HEK293 (cell line): ENCODE measurements around the gene SERINC3.
A peak's percentile ranks its signal among the peaks of the same experiment; 100 is the strongest.

Experiments
- KLF7 ChIP-seq: fragments of 450-650 bp; formaldehyde crosslinking; IDR thresholded peaks from 2 replicates; pipeline ENCODE4 v1.5.1; 2016; ENCODE audit warnings: missing biosample characterization, missing genetic modification characterization, borderline replicate concordance
- OSR2 ChIP-seq: fragments of 450-650 bp; formaldehyde crosslinking; IDR thresholded peaks from 2 replicates; pipeline ENCODE4 v1.5.1; 2016; ENCODE audit warnings: missing biosample characterization, missing genetic modification characterization
- SP7 ChIP-seq: fragments of 450-650 bp; formaldehyde crosslinking; IDR thresholded peaks from 2 replicates; pipeline ENCODE4 v1.5.1; 2016; ENCODE audit warnings: missing biosample characterization, missing genetic modification characterization
- ZBTB21 ChIP-seq: fragments of 450-650 bp; formaldehyde crosslinking; IDR thresholded peaks from 2 replicates; pipeline ENCODE4 v1.5.1; 2017; ENCODE audit warnings: missing biosample characterization, missing genetic modification characterization
- ZBTB26 ChIP-seq: fragments of 450-650 bp; formaldehyde crosslinking; optimal IDR thresholded peaks from 2 replicates; pipeline ENCODE3; 2016; ENCODE audit warnings: missing biosample characterization, mild to moderate bottlenecking, missing genetic modification characterization
- ZEB2 ChIP-seq: fragments of 450-650 bp; formaldehyde crosslinking; IDR thresholded peaks from 2 replicates; pipeline ENCODE4 v1.5.1; 2016; ENCODE audit warnings: missing biosample characterization, missing genetic modification characterization
- ZNF211 ChIP-seq: fragments of 450-650 bp; formaldehyde crosslinking; IDR thresholded peaks from 2 replicates; pipeline ENCODE4 v1.5.1; 2016; ENCODE audit warnings: low read depth, missing biosample characterization, missing genetic modification characterization
- ZNF223 ChIP-seq: fragments of 450-650 bp; formaldehyde crosslinking; IDR thresholded peaks from 2 replicates; pipeline ENCODE4 v1.5.1; 2016; ENCODE audit warnings: missing biosample characterization, missing genetic modification characterization
- ZNF398 ChIP-seq: fragments of 450-650 bp; formaldehyde crosslinking; IDR thresholded peaks from 2 replicates; pipeline ENCODE4 v1.5.1; 2017; ENCODE audit warnings: missing biosample characterization, missing genetic modification characterization
- ZNF530 ChIP-seq: fragments of 450-650 bp; formaldehyde crosslinking; IDR thresholded peaks from 2 replicates; pipeline ENCODE4 v1.5.1; 2016; ENCODE audit warnings: low read depth, missing biosample characterization, missing genetic modification characterization
- ZNF580 ChIP-seq: fragments of 450-650 bp; formaldehyde crosslinking; IDR thresholded peaks from 2 replicates; pipeline ENCODE4 v1.5.1; 2016; ENCODE audit warnings: missing biosample characterization, missing genetic modification characterization
- ZNF596 ChIP-seq: fragments of 450-650 bp; IDR thresholded peaks from 2 replicates; pipeline ENCODE4 v1.5.0; 2018; ENCODE audit warnings: missing biosample characterization, mild to moderate bottlenecking, missing genetic modification characterization, moderate library complexity
- ZNF623 ChIP-seq: fragments of 450-650 bp; formaldehyde crosslinking; IDR thresholded peaks from 2 replicates; pipeline ENCODE4 v1.5.1; 2016; ENCODE audit warnings: missing biosample characterization, missing genetic modification characterization
- ZNF639 ChIP-seq: fragments of 450-650 bp; formaldehyde crosslinking; IDR thresholded peaks from 2 replicates; pipeline ENCODE4 v1.5.1; 2016; ENCODE audit warnings: missing biosample characterization, missing genetic modification characterization
- ZNF654 ChIP-seq: fragments of 450-650 bp; formaldehyde crosslinking; IDR thresholded peaks from 2 replicates; pipeline ENCODE4 v1.5.1; 2016; ENCODE audit warnings: low read depth, missing biosample characterization, missing genetic modification characterization
- ZNF747 ChIP-seq: fragments of 450-650 bp; formaldehyde crosslinking; IDR thresholded peaks from 2 replicates; pipeline ENCODE4 v1.5.1; 2016; ENCODE audit warnings: missing biosample characterization, missing genetic modification characterization
- ZNF792 ChIP-seq: fragments of 450-650 bp; formaldehyde crosslinking; IDR thresholded peaks from 2 replicates; pipeline ENCODE4 v1.5.1; 2016; ENCODE audit warnings: missing biosample characterization, missing genetic modification characterization
- ZXDB ChIP-seq: fragments of 450-650 bp; formaldehyde crosslinking; IDR thresholded peaks from 2 replicates; pipeline ENCODE4 v1.5.1; 2016; ENCODE audit warnings: missing biosample characterization, missing genetic modification characterization
- TF ChIP-seq, protein P1 (sequence below): fragments of 450-650 bp; formaldehyde crosslinking; IDR thresholded peaks from 2 replicates; pipeline ENCODE4 v1.5.1; 2016; ENCODE audit warnings: missing biosample characterization, missing genetic modification characterization
- TF ChIP-seq, protein P2 (sequence below): fragments of 450-650 bp; formaldehyde crosslinking; IDR thresholded peaks from 2 replicates; pipeline ENCODE4 v1.5.1; 2016; ENCODE audit warnings: missing biosample characterization, missing genetic modification characterization
- TF ChIP-seq, protein P3 (sequence below): fragments of 450-650 bp; formaldehyde crosslinking; IDR thresholded peaks from 2 replicates; pipeline ENCODE4 v1.5.1; 2017; ENCODE audit warnings: missing biosample characterization, missing genetic modification characterization
- TF ChIP-seq, protein P4 (sequence below): fragments of 450-650 bp; formaldehyde crosslinking; IDR thresholded peaks from 2 replicates; pipeline ENCODE4 v1.5.1; 2016; ENCODE audit warnings: missing biosample characterization, missing genetic modification characterization, borderline replicate concordance
- TF ChIP-seq, protein P5 (sequence below): fragments of 450-650 bp; formaldehyde crosslinking; IDR thresholded peaks from 2 replicates; pipeline ENCODE4 v1.5.1; 2016; ENCODE audit warnings: missing biosample characterization, missing genetic modification characterization

SERINC3 gene

DNA sequence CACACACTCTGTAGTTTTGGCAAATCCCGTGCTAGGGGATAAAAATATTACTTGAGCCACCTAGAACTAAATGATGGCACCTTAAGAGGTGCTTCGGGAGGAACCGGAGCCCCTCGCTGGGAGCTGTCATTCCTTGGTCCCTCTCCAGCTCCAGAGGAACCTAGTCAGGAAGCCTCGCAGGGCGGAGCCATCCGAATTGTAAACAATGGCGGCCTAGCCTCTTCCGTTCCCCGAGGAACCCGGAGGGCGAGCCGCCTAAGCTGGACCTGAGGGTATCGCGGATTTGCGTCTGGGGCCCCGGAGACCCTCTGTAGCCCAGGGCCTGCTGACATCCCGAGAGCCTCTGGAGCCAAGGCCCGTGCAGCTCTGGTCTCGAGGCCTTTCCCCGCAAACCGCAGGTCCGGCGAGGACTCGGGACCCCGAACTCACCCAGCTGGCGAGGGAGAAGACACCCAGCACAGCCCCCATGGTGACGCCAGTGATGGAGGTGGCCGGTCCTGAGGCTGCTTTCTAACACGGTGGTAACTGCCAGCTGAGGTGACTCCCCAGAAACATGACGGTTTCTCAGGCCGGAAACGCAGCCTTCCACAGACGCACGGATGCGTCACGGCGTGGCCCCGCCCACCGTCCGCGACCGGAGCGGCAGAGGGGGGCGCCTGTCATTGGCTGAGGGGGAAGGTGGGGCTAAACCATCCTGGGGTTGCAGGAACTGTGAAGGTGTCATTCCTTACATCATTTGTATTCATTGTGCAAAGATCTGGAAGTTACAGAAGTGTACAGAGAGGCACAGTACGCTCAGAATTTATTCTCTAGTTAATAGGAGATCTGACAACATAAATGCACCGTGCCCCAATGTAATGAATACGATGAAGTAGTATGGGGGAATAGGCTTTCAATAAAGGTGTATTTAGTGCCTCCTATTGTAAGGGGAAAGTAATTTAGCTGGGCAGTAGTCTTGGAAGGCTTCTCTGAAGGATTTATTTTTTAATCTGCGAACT, at the start of gene SERINC3 (continued):
- peak; percentile 16 for TF ChIP-seq ZBTB26 (tag by site-specific recombination)
- no peak for TF ChIP-seq ZNF211 (tag by site-specific recombination)
- TF ChIP-seq ZNF580 (tag by site-specific recombination) = no peak
- no peak for TF ChIP-seq ZNF596
- peak; percentile 55 for TF ChIP-seq SP7 (tag by site-specific recombination)
- TF ChIP-seq, protein P1, sequence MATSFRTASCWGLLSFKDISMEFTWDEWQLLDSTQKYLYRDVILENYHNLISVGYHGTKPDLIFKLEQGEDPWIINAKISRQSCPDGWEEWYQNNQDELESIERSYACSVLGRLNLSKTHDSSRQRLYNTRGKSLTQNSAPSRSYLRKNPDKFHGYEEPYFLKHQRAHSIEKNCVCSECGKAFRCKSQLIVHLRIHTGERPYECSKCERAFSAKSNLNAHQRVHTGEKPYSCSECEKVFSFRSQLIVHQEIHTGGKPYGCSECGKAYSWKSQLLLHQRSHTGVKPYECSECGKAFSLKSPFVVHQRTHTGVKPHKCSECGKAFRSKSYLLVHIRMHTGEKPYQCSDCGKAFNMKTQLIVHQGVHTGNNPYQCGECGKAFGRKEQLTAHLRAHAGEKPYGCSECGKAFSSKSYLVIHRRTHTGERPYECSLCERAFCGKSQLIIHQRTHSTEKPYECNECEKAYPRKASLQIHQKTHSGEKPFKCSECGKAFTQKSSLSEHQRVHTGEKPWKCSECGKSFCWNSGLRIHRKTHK (tag by site-specific recombination) = no peak
- TF ChIP-seq, protein P2, sequence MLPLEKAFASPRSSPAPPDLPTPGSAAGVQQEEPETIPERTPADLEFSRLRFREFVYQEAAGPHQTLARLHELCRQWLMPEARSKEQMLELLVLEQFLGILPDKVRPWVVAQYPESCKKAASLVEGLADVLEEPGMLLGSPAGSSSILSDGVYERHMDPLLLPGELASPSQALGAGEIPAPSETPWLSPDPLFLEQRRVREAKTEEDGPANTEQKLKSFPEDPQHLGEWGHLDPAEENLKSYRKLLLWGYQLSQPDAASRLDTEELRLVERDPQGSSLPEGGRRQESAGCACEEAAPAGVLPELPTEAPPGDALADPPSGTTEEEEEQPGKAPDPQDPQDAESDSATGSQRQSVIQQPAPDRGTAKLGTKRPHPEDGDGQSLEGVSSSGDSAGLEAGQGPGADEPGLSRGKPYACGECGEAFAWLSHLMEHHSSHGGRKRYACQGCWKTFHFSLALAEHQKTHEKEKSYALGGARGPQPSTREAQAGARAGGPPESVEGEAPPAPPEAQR = no peak
- no peak for TF ChIP-seq ZNF623 (tag by site-specific recombination)
- TF ChIP-seq ZNF747 (tag by site-specific recombination) = no peak
- TF ChIP-seq, protein P3, sequence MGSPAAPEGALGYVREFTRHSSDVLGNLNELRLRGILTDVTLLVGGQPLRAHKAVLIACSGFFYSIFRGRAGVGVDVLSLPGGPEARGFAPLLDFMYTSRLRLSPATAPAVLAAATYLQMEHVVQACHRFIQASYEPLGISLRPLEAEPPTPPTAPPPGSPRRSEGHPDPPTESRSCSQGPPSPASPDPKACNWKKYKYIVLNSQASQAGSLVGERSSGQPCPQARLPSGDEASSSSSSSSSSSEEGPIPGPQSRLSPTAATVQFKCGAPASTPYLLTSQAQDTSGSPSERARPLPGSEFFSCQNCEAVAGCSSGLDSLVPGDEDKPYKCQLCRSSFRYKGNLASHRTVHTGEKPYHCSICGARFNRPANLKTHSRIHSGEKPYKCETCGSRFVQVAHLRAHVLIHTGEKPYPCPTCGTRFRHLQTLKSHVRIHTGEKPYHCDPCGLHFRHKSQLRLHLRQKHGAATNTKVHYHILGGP (tag by site-specific recombination) = no peak
- no peak for TF ChIP-seq ZNF654 (tag by site-specific recombination)
- TF ChIP-seq, protein P4, sequence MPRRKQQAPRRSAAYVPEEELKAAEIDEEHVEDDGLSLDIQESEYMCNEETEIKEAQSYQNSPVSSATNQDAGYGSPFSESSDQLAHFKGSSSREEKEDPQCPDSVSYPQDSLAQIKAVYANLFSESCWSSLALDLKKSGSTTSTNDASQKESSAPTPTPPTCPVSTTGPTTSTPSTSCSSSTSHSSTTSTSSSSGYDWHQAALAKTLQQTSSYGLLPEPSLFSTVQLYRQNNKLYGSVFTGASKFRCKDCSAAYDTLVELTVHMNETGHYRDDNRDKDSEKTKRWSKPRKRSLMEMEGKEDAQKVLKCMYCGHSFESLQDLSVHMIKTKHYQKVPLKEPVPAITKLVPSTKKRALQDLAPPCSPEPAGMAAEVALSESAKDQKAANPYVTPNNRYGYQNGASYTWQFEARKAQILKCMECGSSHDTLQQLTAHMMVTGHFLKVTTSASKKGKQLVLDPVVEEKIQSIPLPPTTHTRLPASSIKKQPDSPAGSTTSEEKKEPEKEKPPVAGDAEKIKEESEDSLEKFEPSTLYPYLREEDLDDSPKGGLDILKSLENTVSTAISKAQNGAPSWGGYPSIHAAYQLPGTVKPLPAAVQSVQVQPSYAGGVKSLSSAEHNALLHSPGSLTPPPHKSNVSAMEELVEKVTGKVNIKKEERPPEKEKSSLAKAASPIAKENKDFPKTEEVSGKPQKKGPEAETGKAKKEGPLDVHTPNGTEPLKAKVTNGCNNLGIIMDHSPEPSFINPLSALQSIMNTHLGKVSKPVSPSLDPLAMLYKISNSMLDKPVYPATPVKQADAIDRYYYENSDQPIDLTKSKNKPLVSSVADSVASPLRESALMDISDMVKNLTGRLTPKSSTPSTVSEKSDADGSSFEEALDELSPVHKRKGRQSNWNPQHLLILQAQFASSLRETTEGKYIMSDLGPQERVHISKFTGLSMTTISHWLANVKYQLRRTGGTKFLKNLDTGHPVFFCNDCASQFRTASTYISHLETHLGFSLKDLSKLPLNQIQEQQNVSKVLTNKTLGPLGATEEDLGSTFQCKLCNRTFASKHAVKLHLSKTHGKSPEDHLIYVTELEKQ (tag by site-specific recombination) = no peak
- no peak for TF ChIP-seq OSR2 (tag by site-specific recombination)
- TF ChIP-seq ZNF398 (tag by site-specific recombination) = no peak
- TF ChIP-seq, protein P5, sequence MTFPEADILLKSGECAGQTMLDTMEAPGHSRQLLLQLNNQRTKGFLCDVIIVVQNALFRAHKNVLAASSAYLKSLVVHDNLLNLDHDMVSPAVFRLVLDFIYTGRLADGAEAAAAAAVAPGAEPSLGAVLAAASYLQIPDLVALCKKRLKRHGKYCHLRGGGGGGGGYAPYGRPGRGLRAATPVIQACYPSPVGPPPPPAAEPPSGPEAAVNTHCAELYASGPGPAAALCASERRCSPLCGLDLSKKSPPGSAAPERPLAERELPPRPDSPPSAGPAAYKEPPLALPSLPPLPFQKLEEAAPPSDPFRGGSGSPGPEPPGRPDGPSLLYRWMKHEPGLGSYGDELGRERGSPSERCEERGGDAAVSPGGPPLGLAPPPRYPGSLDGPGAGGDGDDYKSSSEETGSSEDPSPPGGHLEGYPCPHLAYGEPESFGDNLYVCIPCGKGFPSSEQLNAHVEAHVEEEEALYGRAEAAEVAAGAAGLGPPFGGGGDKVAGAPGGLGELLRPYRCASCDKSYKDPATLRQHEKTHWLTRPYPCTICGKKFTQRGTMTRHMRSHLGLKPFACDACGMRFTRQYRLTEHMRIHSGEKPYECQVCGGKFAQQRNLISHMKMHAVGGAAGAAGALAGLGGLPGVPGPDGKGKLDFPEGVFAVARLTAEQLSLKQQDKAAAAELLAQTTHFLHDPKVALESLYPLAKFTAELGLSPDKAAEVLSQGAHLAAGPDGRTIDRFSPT (tag by site-specific recombination) = no peak
- peak; percentile 66; the same call in 1 of the 2 replicates for TF ChIP-seq ZEB2 (tag by site-specific recombination)
- no peak for TF ChIP-seq ZNF223
- TF ChIP-seq ZNF639 (tag by site-specific recombination) = peak; percentile 58; the same call in 1 of the 2 replicates
- TF ChIP-seq ZXDB (tag by site-specific recombination) = peak; percentile 76
- TF ChIP-seq ZBTB21 (tag by site-specific recombination) = peak; percentile 94
- TF ChIP-seq ZNF792 (tag by site-specific recombination) = no peak
- TF ChIP-seq KLF7 (tag by site-specific recombination) = no peak
- no peak for TF ChIP-seq ZNF530
